Fibroblast of villous mesenchyme (primary cell): Measurements from ENCODE around the gene CBX7. TPM values are rescaled to one million over a fixed set of nuclear protein-coding genes. Genes with fewer than 3 reads are reported as not detected.

Experiments
- DNase-seq: peaks from one replicate; pipeline ENCODE4 v3.0.0-alpha.2; 2010; ENCODE audit warnings: low read depth
- H3K4me3 ChIP-seq: 2 replicates; pipeline ENCODE4 v1.5.1; 2011; ENCODE audit warnings: low read depth, mild to moderate bottlenecking, low read length
- total RNA-seq: library from RNA; depleted of rRNA; stranded (reverse); fragments of >200 nt; gene quantifications from 2 replicates; pipeline ENCODE4 v1.2.3, GENCODE V29; 2012
- TF ChIP-seq, protein P1 (sequence below): IDR thresholded peaks from 2 replicates; pipeline ENCODE4 v1.5.1; 2012; ENCODE audit warnings: low read depth, mild to moderate bottlenecking, low read length; ENCODE audit not compliant: insufficient read depth

Gene CBX7
- total RNA-seq, 1 donor, result 5.2 TPM

DNA sequence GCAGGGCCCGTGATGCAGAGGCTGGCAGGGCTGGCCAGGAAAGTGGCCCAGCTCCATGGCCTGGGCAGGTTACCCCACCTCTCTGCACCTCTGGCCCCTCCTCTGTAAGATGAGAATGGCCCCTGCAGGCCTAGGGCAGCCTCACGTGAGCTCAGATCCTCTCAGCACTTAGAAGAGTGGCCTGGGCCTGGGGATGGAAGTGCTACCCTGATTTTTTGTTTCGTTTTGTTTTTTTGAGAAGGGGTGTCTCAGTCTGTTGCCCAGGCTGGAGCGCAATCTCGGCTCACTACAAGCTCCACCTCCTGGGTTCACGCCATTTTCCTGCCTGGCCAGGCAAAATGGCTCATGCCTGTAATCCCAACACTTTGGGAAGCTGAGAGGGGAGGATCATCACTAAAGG is 54.5 kb downstream of the CBX7 start:
- DNase-seq, result no peak

DNA sequence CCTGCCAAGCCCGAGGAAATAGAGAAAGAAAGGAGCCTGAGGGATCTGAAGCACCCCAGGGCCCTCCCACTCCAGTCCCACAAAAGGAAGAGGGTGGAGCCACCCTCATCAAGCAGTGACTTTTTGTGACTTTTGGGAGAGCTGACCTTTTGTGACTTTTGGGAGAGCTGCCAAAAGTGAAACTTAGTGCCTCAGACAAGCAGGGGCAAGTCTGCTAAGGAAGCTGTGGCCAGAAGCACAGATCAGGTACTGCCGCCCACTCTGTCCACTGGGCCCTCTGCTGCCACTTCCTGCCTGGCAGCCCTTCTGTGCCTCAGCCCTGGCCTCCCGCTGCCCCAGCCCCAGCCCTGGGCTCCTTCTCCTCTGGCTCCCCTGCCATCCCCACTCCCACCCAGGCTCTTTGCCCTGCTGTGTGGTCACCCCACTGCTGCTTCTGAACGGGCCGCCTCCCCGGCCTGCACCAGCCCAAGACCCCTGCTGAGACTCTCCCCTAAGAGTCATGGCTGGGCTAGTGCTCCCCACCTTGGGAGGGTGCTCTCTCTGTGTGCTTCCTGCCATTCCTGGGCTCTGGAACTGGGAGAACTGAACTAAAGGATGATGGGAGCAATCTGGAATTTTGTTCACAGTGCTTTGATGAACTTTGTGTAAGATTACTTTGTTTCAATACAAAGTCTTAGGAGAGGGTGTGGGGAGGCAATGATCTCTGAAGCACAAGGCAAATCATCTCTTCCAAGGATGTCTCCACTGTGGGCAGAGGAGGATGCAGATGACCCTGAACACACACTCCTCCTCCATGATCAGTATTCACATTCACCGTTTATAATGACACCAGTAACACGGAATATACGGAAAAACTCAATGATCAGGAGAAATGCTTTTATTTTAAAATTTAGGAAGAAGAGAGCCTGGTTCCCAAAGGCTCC is 55.1 kb downstream of the CBX7 start, which contains the start of gene APOBEC3H:
TSS of gene APOBEC3H (plus strand) at position 147 of the 923 bp plus-strand sequence. CDS start 3,035 bp downstream, outside the sequence.
- TF ChIP-seq, protein P1, sequence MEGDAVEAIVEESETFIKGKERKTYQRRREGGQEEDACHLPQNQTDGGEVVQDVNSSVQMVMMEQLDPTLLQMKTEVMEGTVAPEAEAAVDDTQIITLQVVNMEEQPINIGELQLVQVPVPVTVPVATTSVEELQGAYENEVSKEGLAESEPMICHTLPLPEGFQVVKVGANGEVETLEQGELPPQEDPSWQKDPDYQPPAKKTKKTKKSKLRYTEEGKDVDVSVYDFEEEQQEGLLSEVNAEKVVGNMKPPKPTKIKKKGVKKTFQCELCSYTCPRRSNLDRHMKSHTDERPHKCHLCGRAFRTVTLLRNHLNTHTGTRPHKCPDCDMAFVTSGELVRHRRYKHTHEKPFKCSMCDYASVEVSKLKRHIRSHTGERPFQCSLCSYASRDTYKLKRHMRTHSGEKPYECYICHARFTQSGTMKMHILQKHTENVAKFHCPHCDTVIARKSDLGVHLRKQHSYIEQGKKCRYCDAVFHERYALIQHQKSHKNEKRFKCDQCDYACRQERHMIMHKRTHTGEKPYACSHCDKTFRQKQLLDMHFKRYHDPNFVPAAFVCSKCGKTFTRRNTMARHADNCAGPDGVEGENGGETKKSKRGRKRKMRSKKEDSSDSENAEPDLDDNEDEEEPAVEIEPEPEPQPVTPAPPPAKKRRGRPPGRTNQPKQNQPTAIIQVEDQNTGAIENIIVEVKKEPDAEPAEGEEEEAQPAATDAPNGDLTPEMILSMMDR, result no peak
- DNase-seq, result peak; percentile 21

More for the DNA sequence above, 54.5 kb downstream of the CBX7 start:
- H3K4me3 ChIP-seq, result no peak overlapping the region
- TF ChIP-seq, protein P1, result no peak

DNA sequence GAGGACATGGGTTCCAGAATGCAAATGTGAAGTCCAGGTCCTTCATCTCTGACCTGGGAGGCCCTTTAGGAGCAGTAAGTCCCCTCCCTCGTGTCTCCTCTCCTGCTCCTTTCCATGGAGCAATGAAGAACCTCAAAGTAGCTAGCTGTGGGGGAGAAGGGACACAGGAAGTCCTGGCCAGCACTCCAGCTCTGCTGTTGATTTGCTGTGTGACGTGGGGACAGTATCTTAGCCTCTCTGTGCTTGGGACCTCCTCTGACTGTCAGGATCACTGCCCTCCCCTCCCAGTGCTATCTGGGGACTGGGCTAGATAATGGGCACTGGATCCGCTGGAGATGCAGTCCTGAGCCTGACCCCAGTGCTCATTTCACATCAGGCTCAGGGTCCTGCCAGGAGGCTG is 56.5 kb downstream of the CBX7 start:
- no peak overlapping the region for H3K4me3 ChIP-seq
- DNase-seq, result no peak
- TF ChIP-seq, protein P1, result no peak

More for the DNA sequence above, 55.1 kb downstream of the CBX7 start, which contains the start of gene APOBEC3H:
- H3K4me3 ChIP-seq, result no peak within 1 kb of the TSS

DNA sequence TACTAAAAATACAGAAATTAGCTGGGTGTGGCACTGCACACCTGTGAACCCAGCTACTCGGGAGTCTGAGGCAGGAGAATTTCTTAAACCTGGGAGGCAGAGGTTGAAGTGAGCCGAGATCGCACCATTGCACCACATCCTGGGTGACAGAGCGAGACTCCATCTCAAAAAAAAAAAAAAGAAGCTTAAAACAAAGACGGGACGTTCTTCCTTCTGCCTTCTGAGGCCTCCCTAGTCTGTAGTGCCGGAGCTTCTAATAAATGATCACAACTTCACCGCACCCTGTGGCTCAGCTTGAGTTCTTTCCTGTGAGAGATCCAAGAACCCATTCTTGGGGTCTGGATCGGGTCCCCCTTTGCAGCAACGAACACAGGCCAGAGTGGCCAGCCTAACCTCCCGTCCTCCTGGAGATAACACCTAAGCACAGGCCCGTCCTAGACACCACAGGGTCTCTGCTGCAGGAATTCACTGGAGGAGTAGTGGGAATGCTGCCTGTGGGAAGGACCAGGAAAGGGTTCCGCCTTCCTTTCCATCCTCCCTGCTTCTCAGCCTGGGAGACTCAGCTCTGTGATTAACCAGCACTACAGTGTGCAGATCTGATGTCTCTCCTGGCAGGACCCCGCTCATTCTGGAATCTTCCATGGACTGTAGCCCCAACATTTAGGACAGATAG is 57.6 kb downstream of the CBX7 start:
- DNase-seq, result no peak
- TF ChIP-seq, protein P1, result no peak

DNA sequence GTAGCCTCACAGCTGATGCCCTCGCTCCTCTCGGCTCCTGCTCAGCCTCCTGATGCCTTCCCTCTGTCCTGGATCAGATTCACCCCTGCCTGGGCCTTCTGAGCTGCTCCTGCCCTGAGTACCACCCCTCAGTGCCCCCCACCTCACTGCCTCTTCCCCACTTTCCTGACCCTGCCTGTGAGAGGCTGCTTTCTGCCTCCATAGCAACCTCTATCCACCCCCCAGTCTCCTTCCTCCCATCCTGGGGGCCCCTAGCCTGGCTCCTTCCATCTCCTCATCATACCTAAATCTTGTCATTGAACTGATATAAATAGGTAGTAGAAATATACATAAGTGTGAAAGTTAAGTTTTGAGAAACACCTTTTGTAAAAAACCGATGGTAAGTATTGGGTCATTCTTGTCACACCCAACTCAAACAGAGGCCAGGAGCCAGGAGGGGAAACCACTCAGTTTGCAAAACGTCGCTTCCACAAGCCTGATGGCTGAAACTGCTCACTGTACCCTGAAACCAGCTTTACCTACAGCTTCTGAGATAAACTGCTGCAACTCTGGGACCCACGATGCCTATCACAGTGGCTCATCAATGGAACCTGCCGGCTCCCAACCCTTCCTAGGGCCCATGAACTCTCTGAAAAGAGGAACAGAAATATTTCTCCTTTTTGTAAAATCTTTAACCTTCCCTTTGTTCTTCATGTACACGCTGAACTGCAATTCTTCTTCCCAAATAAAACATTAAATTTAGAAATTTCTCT is 60.2 kb downstream of the CBX7 start:
- H3K4me3 ChIP-seq, result no peak overlapping the region
- no peak for DNase-seq
- TF ChIP-seq, protein P1, result no peak

More for the DNA sequence above, 57.6 kb downstream of the CBX7 start:
- no peak overlapping the region for H3K4me3 ChIP-seq
